GM18498 (cell line): Measurements from ENCODE around the gene NCAN.
"Not testable (repeated sequence)": the region's sequence is repeated elsewhere in the genome, so short reads cannot be mapped to it uniquely, and the experiment has no call there.

Experiments used
- ATAC-seq: cut with Tn5 transposase; IDR thresholded peaks from one replicate; pipeline ENCODE4 v1.9.1; 2021; ENCODE audit warnings: mild to moderate bottlenecking, moderate library complexity; ENCODE audit not compliant: unreplicated experiment

NCAN gene

GRCh38 chr19:19192910-19193423, 18.8 kb upstream of the NCAN start:
- ATAC-seq: no peak

- ATAC-seq: no peak
Observed at GRCh38 chr19:19193926-19194325, 17.8 kb upstream of the NCAN start.

GRCh38 chr19:19201697-19202630, 9.8 kb upstream of the NCAN start:
- ATAC-seq: no peak

GRCh38 chr19:19202707-19203011, 9.1 kb upstream of the NCAN start:
- no peak for ATAC-seq

GRCh38 chr19:19203012-19203856, 8.5 kb upstream of the NCAN start, which contains the start of gene NR2C2AP:
Gene NR2C2AP (minus strand): TSS chr19:19203414. CDS start chr19:19203060, 354 bp downstream.
- ATAC-seq: peak; percentile 74

GRCh38 chr19:19204181-19204580, 7.6 kb upstream of the NCAN start:
- ATAC-seq: no peak

- no peak for ATAC-seq
Observed at GRCh38 chr19:19205416-19206410, 6.0 kb upstream of the NCAN start.

GRCh38 chr19:19206938-19207337, 4.8 kb upstream of the NCAN start:
- no peak for ATAC-seq

- ATAC-seq: no peak
Observed at GRCh38 chr19:19207637-19208572, 3.9 kb upstream of the NCAN start.

GRCh38 chr19:19209372-19209771, 2.4 kb upstream of the NCAN start:
- ATAC-seq: no peak

- ATAC-seq: no peak
Observed at GRCh38 chr19:19212916-19213315, 1.2 kb downstream of the NCAN start.

GRCh38 chr19:19213426-19214158, 1.8 kb downstream of the NCAN start:
- ATAC-seq: no peak

- no peak for ATAC-seq
Observed at GRCh38 chr19:19214159-19214490, 2.4 kb downstream of the NCAN start.

- ATAC-seq: no peak
Observed at GRCh38 chr19:19214892-19215291, 3.1 kb downstream of the NCAN start.

- no peak for ATAC-seq
Observed at GRCh38 chr19:19215792-19216191, 4.0 kb downstream of the NCAN start.

- no peak for ATAC-seq
Observed at GRCh38 chr19:19217099-19217498, 5.3 kb downstream of the NCAN start.

- no peak for ATAC-seq
Observed at GRCh38 chr19:19218911-19219310, 7.2 kb downstream of the NCAN start.

GRCh38 chr19:19221000-19221399, 9.2 kb downstream of the NCAN start:
- ATAC-seq: not testable (repeated sequence)

- no peak for ATAC-seq
Observed at GRCh38 chr19:19223060-19223459, 11.3 kb downstream of the NCAN start.
